ENCODE results near the gene SLC25A20. TPM values are rescaled to one million over a fixed set of nuclear protein-coding genes. Genes with fewer than 3 reads are reported as not detected.
A peak's percentile ranks its signal among the peaks of the same experiment; 100 is the strongest.

The SLC25A20 gene
- total RNA-seq, 4 donors from 2014 or later, result 8.4 to 83.8 (median 31.7) TPM

DNA sequence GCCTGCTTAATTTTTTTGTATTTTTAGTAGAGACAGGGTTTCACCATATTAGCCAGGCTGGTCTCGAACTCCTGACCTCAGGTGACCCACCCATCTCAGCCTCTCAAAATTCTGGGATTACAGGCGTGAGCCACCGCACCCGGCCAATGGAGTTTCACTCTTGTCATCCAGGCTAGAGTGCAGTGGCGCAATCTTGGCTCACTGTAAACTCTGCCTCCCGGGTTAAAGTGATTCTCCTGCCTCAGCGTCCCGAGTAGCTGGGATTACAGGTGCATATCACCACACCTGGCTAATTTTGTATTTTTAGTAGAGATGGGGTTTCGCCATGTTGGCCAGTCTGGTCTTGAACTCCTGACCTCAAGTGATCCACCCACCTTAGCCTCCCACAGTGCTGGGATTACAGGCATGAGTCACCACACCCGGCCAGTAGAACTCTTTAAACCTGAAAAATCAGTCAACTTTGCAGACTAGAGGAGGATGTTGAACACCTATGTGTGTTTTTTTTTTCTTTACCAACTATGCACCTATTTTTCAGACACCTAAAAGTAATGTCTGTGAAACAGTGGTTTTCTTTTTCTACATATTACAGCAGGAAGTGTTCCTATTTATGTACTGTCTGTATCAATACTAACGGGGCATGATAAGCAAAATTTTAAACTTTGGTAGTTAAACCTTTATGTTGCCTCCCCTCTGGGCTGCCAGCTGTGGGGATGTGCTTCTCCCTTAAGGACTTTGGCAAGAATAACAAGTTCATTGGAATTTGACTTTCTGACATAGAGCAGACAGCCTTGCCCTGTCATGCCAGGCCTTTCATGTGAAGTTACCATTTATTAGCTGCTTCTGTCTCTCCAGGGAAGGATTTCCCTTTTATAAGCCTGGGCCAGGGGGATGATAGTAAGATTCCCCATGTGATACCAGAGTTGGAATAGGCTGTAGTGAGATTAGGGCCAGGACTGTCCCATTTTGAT, 28.0 kb upstream of the SLC25A20 start:
- TF ChIP-seq POLR2AphosphoS5 (IDR thresholded peaks at IDR 0.05) (peak in 1 of 3 donors; percentile 70), POLR2A (IDR thresholded peaks at IDR 0.05) (no peak)
- TF ChIP-seq, protein P1, sequence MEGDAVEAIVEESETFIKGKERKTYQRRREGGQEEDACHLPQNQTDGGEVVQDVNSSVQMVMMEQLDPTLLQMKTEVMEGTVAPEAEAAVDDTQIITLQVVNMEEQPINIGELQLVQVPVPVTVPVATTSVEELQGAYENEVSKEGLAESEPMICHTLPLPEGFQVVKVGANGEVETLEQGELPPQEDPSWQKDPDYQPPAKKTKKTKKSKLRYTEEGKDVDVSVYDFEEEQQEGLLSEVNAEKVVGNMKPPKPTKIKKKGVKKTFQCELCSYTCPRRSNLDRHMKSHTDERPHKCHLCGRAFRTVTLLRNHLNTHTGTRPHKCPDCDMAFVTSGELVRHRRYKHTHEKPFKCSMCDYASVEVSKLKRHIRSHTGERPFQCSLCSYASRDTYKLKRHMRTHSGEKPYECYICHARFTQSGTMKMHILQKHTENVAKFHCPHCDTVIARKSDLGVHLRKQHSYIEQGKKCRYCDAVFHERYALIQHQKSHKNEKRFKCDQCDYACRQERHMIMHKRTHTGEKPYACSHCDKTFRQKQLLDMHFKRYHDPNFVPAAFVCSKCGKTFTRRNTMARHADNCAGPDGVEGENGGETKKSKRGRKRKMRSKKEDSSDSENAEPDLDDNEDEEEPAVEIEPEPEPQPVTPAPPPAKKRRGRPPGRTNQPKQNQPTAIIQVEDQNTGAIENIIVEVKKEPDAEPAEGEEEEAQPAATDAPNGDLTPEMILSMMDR (IDR thresholded peaks at IDR 0.05), result no peak
- Histone ChIP-seq H3K4me3 (no peak overlapping the region), H3K27me3 (no peaks in the 10 kb centered on the region), H3K27ac (peak overlapping the region in 3 of 4 donors; percentile 21 to 48 (median 37)), H3K36me3 (peaks cover 0 to 35% (median 15%) of the 10 kb centered on the region in 4 donors), H3K4me1 (peaks cover 24 to 59% (median 34%) of the 10 kb centered on the region in 4 donors), H3K9me3 (no peaks in the 10 kb centered on the region)
- peak; percentile 11 for DNase-seq
- in situ Hi-C loops (cut with MboI; ENCODE audit: low pct_ligation_motif_present in 1 of 4, low pct_unique_long_range_greater_than_20kb in 1 of 4, low sequenced_read_pairs in 3 of 4) (no loop called here), intact Hi-C loops (cut with DNase I; ENCODE audit: low total_unique reads) (no loop called here)
- WGBS, 2 donors (ENCODE audit: low coverage in 1 of 2), result 75 to 76% methylated on average over 10 to 11 of the region's 11 CpGs

DNA sequence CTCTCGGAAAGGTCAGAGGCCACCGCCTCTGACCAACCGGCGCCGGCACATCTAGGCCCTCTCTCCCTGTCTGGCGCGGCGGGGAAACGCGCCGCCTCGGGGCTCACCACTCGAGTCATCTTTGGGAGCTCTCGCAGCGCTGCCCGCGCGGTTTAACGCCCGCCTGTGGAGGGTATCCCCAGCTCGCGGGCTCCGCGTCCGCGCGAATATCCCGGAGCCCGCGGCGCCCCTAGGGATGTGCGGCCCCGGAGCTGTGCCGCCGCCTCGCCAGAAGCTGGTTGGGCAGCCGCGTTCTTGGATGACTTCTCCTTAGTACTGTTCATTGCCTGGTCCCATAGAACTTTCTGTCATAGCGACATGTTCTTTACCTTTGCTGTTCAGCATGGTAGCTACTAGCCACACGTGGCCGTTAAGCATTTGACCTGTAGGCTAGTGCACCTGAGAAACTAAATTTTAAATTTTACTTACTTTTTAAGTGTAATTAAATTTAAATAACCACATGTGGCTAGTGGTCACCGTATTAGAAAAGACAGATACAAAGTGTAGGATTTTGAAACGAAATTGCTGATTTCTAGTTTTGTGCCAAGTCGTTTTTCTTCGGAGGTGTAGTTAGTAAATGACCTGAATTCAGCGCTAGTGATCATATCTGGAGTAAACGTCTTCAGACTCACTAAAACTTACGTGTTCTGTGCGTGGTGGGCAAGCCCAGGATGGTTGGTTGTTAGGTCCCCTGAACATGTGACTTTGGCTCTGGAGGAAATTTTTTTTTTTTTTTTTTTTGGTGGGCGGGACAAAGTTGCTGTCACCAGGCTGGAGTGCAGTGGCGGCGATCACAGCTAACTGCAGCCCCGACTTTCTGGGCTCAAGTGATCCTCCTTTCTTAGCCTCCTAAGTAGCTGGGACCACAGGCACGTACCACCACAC, 20.8 kb upstream of the SLC25A20 start:
- 0 to 1% methylated on average over 14 to 45 of the region's 54 CpGs for WGBS, 2 donors (ENCODE audit: low coverage in 1 of 2)
- Histone ChIP-seq H3K27me3 (no peaks in the 10 kb centered on the region), H3K4me3 (peak overlapping the region; percentile 85 to 99 (median 92)), H3K27ac (peak overlapping the region; percentile 95 to 100 (median 99)), H3K4me1 (peaks cover 7 to 35% (median 25%) of the 10 kb centered on the region in 4 donors), H3K36me3 (peaks cover 0 to 22% (median 5%) of the 10 kb centered on the region in 4 donors), H3K9me3 (no peaks in the 10 kb centered on the region)
- in situ Hi-C loops (cut with MboI; ENCODE audit: low pct_ligation_motif_present in 1 of 4, low pct_unique_long_range_greater_than_20kb in 1 of 4, low sequenced_read_pairs in 3 of 4), result no loop called here
- peak; percentile 25 for DNase-seq
- TF ChIP-seq EP300 (IDR thresholded peaks at IDR 0.05; ENCODE audit: low read depth) (no peak), POLR2A (IDR thresholded peaks at IDR 0.05) (no peak), POLR2AphosphoS5 (IDR thresholded peaks at IDR 0.05) (no peak)
- TF ChIP-seq, protein P1 (IDR thresholded peaks at IDR 0.05), result peak in 1 of 5 experiments; percentile 7
- intact Hi-C loops (cut with DNase I; ENCODE audit: low total_unique reads), result no loop called here

DNA sequence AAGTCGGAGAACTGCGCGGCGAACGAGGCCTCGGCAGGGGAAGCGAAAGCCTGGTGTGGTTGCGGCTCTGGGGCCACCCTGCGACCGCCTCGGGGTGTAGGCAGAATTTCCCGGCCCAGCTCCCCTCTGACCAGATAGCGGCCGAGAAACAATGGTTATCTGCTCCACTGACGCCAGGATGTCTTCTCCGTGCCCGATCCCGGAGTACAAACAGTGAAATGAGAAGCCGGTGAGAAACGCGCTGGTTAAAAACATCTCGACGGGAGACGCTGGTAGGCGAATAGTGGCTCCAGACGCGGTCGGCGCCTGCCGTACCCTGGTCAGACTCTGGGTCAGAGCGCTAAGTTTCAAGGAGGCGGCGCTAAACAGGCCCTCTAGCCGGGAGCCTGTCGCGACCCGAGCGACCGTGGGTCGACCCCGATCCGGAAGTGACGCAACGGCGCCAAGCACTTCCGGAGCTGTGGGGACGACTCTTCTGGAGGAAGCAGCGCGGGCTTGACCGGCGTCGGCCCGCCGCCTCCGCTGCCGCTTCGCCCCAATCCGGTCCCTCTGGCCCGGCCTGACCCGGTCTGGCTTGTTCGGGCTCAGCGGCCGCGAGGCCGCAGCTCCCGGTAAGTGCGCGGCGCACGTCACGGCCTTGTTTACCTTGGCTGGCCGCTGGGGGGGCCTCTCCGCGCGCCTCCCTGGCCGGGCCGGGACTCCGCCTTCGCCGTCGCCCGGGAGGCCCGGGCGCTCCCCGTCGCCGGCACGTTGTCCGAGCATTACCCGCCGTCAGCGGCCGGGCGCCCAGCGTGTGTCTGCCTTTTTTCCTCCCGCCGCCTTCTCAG, 19.9 kb upstream of the SLC25A20 start, which contains the start of gene ARIH2:
Gene ARIH2, plus strand, starts transcription at position 455 of the 827 bp plus-strand sequence. CDS start 8,717 bp downstream, outside the sequence.
- in situ Hi-C loops (cut with MboI; ENCODE audit: low pct_ligation_motif_present in 1 of 4, low pct_unique_long_range_greater_than_20kb in 1 of 4, low sequenced_read_pairs in 3 of 4), result no loop called here
- TF ChIP-seq EP300 (IDR thresholded peaks at IDR 0.05; ENCODE audit: low read depth), result no peak
- peak; percentile 92 to 94 (median 93) for TF ChIP-seq POLR2AphosphoS5 (IDR thresholded peaks at IDR 0.05)
- TF ChIP-seq, protein P1 (IDR thresholded peaks at IDR 0.05), result peak in 1 of 5 experiments; percentile 47
- peak; percentile 87 for TF ChIP-seq POLR2A (IDR thresholded peaks at IDR 0.05)
- Histone ChIP-seq H3K27me3 (no peaks in the 10 kb centered on the region), H3K4me1 (peaks cover 7 to 35% (median 25%) of the 10 kb centered on the region in 4 donors), H3K9me3 (no peaks in the 10 kb centered on the region), H3K4me3 (peak within 1 kb of the TSS; percentile 85 to 99 (median 92)), H3K27ac (peak within 1 kb of the TSS; percentile 95 to 100 (median 99)), H3K36me3 (peaks cover 0 to 14% (median under 1%) of the 10 kb centered on the region in 4 donors)
- intact Hi-C loops (cut with DNase I; ENCODE audit: low total_unique reads), result no loop called here
- peak; percentile 94 for DNase-seq
- 0% methylated on average over 92 of the region's 97 CpGs; no CpG with 5 or more reads in 1 of the 2 donors for WGBS, 2 donors (ENCODE audit: low coverage in 1 of 2)
